Stimulated activated CD8-positive, alpha-beta memory T cell treated with anti-CD3 and anti-CD28 coated beads, Interleukin-12 subunit alpha, Interleukin-12 subunit beta, amount 100 ng/mL, for 1 hour (primary cell): ENCODE measurements around the gene PIP4K2C.
"Not testable (repeated sequence)": the region's sequence is repeated elsewhere in the genome, so short reads cannot be mapped to it uniquely, and the experiment has no call there.

Source experiments
- DNase-seq: peaks from one replicate; pipeline ENCODE4 v3.0.0-alpha.2; 2020; ENCODE audit warnings: low read depth

Gene PIP4K2C

GRCh38 chr12:57609781-57610553, 19.0 kb downstream of the PIP4K2C start:
- no peak for DNase-seq

GRCh38 chr12:57610554-57611107, 19.6 kb downstream of the PIP4K2C start:
- DNase-seq, result no peak

- no peak for DNase-seq
Measured at GRCh38 chr12:57611108-57611826, 20.3 kb downstream of the PIP4K2C start, which contains the start of gene ARHGEF25. ARHGEF25 (plus strand) TSS chr12:57611435; CDS start chr12:57611895, 460 bp downstream.

GRCh38 chr12:57611827-57612710, 21.1 kb downstream of the PIP4K2C start:
- no peak for DNase-seq

- DNase-seq, result no peak
Measured at GRCh38 chr12:57612711-57613426, 21.9 kb downstream of the PIP4K2C start.

GRCh38 chr12:57613427-57614109, 22.6 kb downstream of the PIP4K2C start:
- no peak for DNase-seq

GRCh38 chr12:57614178-57614947, 23.4 kb downstream of the PIP4K2C start:
- DNase-seq, result no peak

- no peak for DNase-seq
Measured at GRCh38 chr12:57614948-57615500, 24.0 kb downstream of the PIP4K2C start.

GRCh38 chr12:57615637-57616036, 24.6 kb downstream of the PIP4K2C start:
- no peak for DNase-seq

GRCh38 chr12:57616383-57617101, 25.6 kb downstream of the PIP4K2C start:
- DNase-seq, result no peak

- DNase-seq, result no peak
Measured at GRCh38 chr12:57617942-57618341, 26.9 kb downstream of the PIP4K2C start.

GRCh38 chr12:57618431-57618830, 27.4 kb downstream of the PIP4K2C start:
- not testable (repeated sequence) for DNase-seq

- DNase-seq, result no peak
Measured at GRCh38 chr12:57618966-57619433, 28.0 kb downstream of the PIP4K2C start.

- no peak for DNase-seq
Measured at GRCh38 chr12:57619434-57620244, 28.6 kb downstream of the PIP4K2C start.

GRCh38 chr12:57620245-57620935, 29.4 kb downstream of the PIP4K2C start:
- no peak for DNase-seq

- DNase-seq, result no peak
Measured at GRCh38 chr12:57620936-57621496, 30.0 kb downstream of the PIP4K2C start.
